HepG2 (cell line): Measurements from ENCODE around the gene WDR82. TPM values are rescaled to one million over a fixed set of nuclear protein-coding genes. Genes with fewer than 3 reads are reported as not detected.

ENCODE experiments used
- AHR ChIP-seq: IDR thresholded peaks from 2 replicates; pipeline ENCODE4 v1.6.1; 2018; ENCODE audit warnings: missing genetic modification reagents, missing compliant biosample characterization
- ATF2 ChIP-seq: sonication (generic); formaldehyde crosslinking; IDR thresholded peaks from 2 replicates; pipeline ENCODE4 v1.4.0; 2020; ENCODE audit warnings: missing genetic modification reagents
- BRCA1 ChIP-seq: sonication (generic); formaldehyde crosslinking; IDR thresholded peaks from 2 replicates; pipeline ENCODE4 v1.4.0; 2020; ENCODE audit warnings: missing genetic modification reagents
- ETV6 ChIP-seq: sonication (generic); formaldehyde crosslinking; conservative IDR thresholded peaks from 2 replicates; pipeline ENCODE4 v1.4.0; 2020; ENCODE audit warnings: missing genetic modification reagents
- HNF1B ChIP-seq: sonication (generic); formaldehyde crosslinking; IDR thresholded peaks from 2 replicates; pipeline ENCODE4 v1.5.1; 2020; ENCODE audit warnings: mild to moderate bottlenecking, moderate library complexity, missing genetic modification reagents
- HNF4G ChIP-seq, 2 experiments: sonication (generic) in 1 of 2; formaldehyde crosslinking in 1 of 2; IDR thresholded peaks; 2 replicates each; pipeline versions ENCODE4 v1.4.0 to v1.6.1; 2011 to 2020; ENCODE audit warnings: borderline replicate concordance in 2 of 2, low read depth in 2 of 2, mild to moderate bottlenecking in 2 of 2, low read length in 1 of 2, missing genetic modification reagents in 1 of 2, moderate library complexity in 1 of 2
- MTA1 ChIP-seq: sonication (generic); formaldehyde crosslinking; IDR thresholded peaks from 2 replicates; pipeline ENCODE4 v1.4.0; 2020; ENCODE audit warnings: missing genetic modification reagents, mild to moderate bottlenecking, borderline replicate concordance
- NFIB ChIP-seq: sonication (generic); formaldehyde crosslinking; IDR thresholded peaks from 2 replicates; pipeline ENCODE4 v1.9.0; 2021; ENCODE audit warnings: missing genetic modification reagents, mild to moderate bottlenecking, borderline replicate concordance
- NONO ChIP-seq, 2 experiments: fragments of 450-650 bp in 1 of 2; sonication (generic) in 1 of 2; formaldehyde crosslinking in 1 of 2; IDR thresholded peaks in 1 of 2; conservative IDR thresholded peaks in 1 of 2; 2 replicates each; pipeline versions ENCODE4 v1.6.1 to v1.8.0; 2017 to 2022; ENCODE audit warnings: mild to moderate bottlenecking in 1 of 2, missing genetic modification reagents in 1 of 2, moderate library complexity in 1 of 2
- PHF8 ChIP-seq: sonication (generic); formaldehyde crosslinking; IDR thresholded peaks from 2 replicates; pipeline ENCODE4 v1.5.0; 2020; ENCODE audit warnings: missing genetic modification reagents
- SRSF9 ChIP-seq: fragments of 200-400 bp; formaldehyde crosslinking; IDR thresholded peaks from 2 replicates; pipeline ENCODE4 v1.6.1; 2018; ENCODE audit warnings: borderline replicate concordance, mild to moderate bottlenecking, low read depth, low read length; ENCODE audit not compliant: insufficient read depth, poor library complexity, severe bottlenecking
- ZBTB14 ChIP-seq: sonication (generic); formaldehyde crosslinking; IDR thresholded peaks from 2 replicates; pipeline ENCODE4 v1.4.0; 2020; ENCODE audit warnings: missing genetic modification reagents
- ZBTB2 ChIP-seq: sonication (generic); formaldehyde crosslinking; IDR thresholded peaks from 2 replicates; pipeline ENCODE4 v1.8.0; 2022; ENCODE audit warnings: low read depth, missing genetic modification reagents
- ZFY ChIP-seq: sonication (generic); formaldehyde crosslinking; IDR thresholded peaks from 2 replicates; pipeline ENCODE4 v1.4.0; 2020; ENCODE audit warnings: missing genetic modification reagents
- ZIK1 ChIP-seq: sonication (generic); formaldehyde crosslinking; IDR thresholded peaks from 2 replicates; pipeline ENCODE4 v1.5.0; 2020; ENCODE audit warnings: mild to moderate bottlenecking, low read depth, missing genetic modification reagents, borderline replicate concordance
- ZNF101 ChIP-seq: sonication (generic); formaldehyde crosslinking; IDR thresholded peaks from 2 replicates; pipeline ENCODE4 v1.4.0; 2020; ENCODE audit warnings: mild to moderate bottlenecking, low read depth, missing genetic modification reagents, borderline replicate concordance
- ZNF597 ChIP-seq: sonication (generic); formaldehyde crosslinking; IDR thresholded peaks from 2 replicates; pipeline ENCODE4 v1.5.0; 2020; ENCODE audit warnings: missing genetic modification reagents
- ZNF629 ChIP-seq: sonication (generic); formaldehyde crosslinking; conservative IDR thresholded peaks from 2 replicates; pipeline ENCODE4 v1.5.0; 2020; ENCODE audit warnings: missing genetic modification reagents
- ZSCAN31 ChIP-seq: sonication (generic); formaldehyde crosslinking; IDR thresholded peaks from 2 replicates; pipeline ENCODE4 v1.5.0; 2020; ENCODE audit warnings: low read depth, mild to moderate bottlenecking, missing genetic modification reagents
- polyA plus RNA-seq, 8 experiments: library from polyadenylated mRNA; depleted of rRNA in 3 of 8; stranded (reverse) in 7 of 8; unstranded in 1 of 8; fragments of >200 nt; fragmentation: Illumina TruSeq in 4 of 8; extraction: Trizol in 4 of 8; gene quantifications; 2 replicates each; pipeline versions ENCODE4 v1.2.1 to v1.2.3, GENCODE V29; 2011 to 2016; ENCODE audit warnings: low read depth in 4 of 8, missing spikeins in 1 of 8, mixed read lengths in 1 of 8; ENCODE audit not compliant: insufficient read depth in 1 of 8
- total RNA-seq, 5 experiments: library from RNA; depleted of rRNA; stranded (reverse); fragments of >200 nt; fragmentation: Illumina TruSeq; extraction: Trizol; gene quantifications; 2 replicates each; pipeline ENCODE4 v1.2.3, GENCODE V29; 2016; ENCODE audit warnings: low read depth in 1 of 5

Gene WDR82
- total and polyA plus RNA-seq, 2 of the 13 experiments (the other 11 are each of a cell fraction or from before 2014, with no cell fraction given): 39.1 to 59.5 TPM

- TF ChIP-seq NONO (IDR thresholded peaks at IDR 0.05) (no peak), NONO (CRISPR knock-in tag; conservative IDR thresholded peaks at IDR 0.05) (no peak), HNF1B (CRISPR knock-in tag) (0 out of 2 replicates have a peak, but pooled peaks have one; percentile 31), AHR (CRISPR knock-in tag) (no peak), PHF8 (CRISPR knock-in tag) (0 out of 2 replicates have a peak, but pooled peaks have one; percentile 12), NFIB (no peak), ZNF597 (CRISPR knock-in tag) (no peak), BRCA1 (no peak), ZBTB2 (CRISPR knock-in tag) (no peak; the same call in 1 of the 2 replicates), ATF2 (CRISPR knock-in tag) (no peak), SRSF9 (no peak), ZNF101 (CRISPR knock-in tag) (no peak), ZIK1 (no peak), ZBTB14 (no peak), HNF4G (IDR thresholded peaks at IDR 0.05; ENCODE audit: borderline replicate concordance, low read depth, low read length) (peak; percentile 31; the same call in 1 of the 2 replicates), HNF4G (CRISPR knock-in tag; IDR thresholded peaks at IDR 0.05; ENCODE audit: borderline replicate concordance, low read depth) (no peak), ZFY (CRISPR knock-in tag) (no peak; the same call in 1 of the 2 replicates), MTA1 (peak; percentile 41; the same call in 1 of the 2 replicates), ETV6 (CRISPR knock-in tag) (no peak), ZSCAN31 (CRISPR knock-in tag) (no peak; the same call in 1 of the 2 replicates), ZNF629 (CRISPR knock-in tag) (no peak)
Measured at GRCh38 chr3:52277071-52277964, 1.1 kb downstream of the WDR82 start (continued).
